ENCODE data around the gene TBPL2.
"Not testable (repeated sequence)": the region's sequence is repeated elsewhere in the genome, so short reads cannot be mapped to it uniquely, and the experiment has no call there.

Gene TBPL2

GRCh38 chr14:55440385-55440784, at the start of gene TBPL2:
Gene TBPL2 (minus strand): TSS chr14:55440616. CDS start chr14:55440449, 167 bp downstream.
- no peak for DNase-seq

- no peak for DNase-seq
These were observed 47.8 kb upstream of the TBPL2 start for GRCh38 chr14:55488204-55488603.

- DNase-seq = no peak
These were observed 42.7 kb upstream of the TBPL2 start for GRCh38 chr14:55482936-55483605.

- no peak for DNase-seq
These were observed 41.4 kb upstream of the TBPL2 start for GRCh38 chr14:55481769-55482168.

GRCh38 chr14:55477680-55478079, 37.3 kb upstream of the TBPL2 start:
- DNase-seq = no peak

- DNase-seq = not testable (repeated sequence)
These were observed 36.0 kb upstream of the TBPL2 start for GRCh38 chr14:55476448-55476847.

- no peak for DNase-seq
These were observed 33.4 kb upstream of the TBPL2 start for GRCh38 chr14:55473786-55474185.

- no peak for DNase-seq
These were observed 29.6 kb upstream of the TBPL2 start for GRCh38 chr14:55470025-55470424.

GRCh38 chr14:55467307-55467706, 26.9 kb upstream of the TBPL2 start:
- no peak for DNase-seq

GRCh38 chr14:55458800-55459515, 18.5 kb upstream of the TBPL2 start:
- DNase-seq = no peak

GRCh38 chr14:55457496-55457895, 17.1 kb upstream of the TBPL2 start:
- no peak for DNase-seq

GRCh38 chr14:55456411-55456810, 16.0 kb upstream of the TBPL2 start:
- not testable (repeated sequence) for DNase-seq

GRCh38 chr14:55454264-55455002, 14.0 kb upstream of the TBPL2 start:
- DNase-seq = no peak

- DNase-seq = no peak
These were observed 11.5 kb upstream of the TBPL2 start for GRCh38 chr14:55451950-55452349.

GRCh38 chr14:55451398-55451797, 11.0 kb upstream of the TBPL2 start:
- DNase-seq = no peak

- no peak for DNase-seq
These were observed 10.6 kb upstream of the TBPL2 start for GRCh38 chr14:55450987-55451386.

- no peak for DNase-seq
These were observed 10.1 kb upstream of the TBPL2 start for GRCh38 chr14:55450539-55450938.

- no peak for DNase-seq
These were observed 9.7 kb upstream of the TBPL2 start for GRCh38 chr14:55450124-55450523.

GRCh38 chr14:55449116-55449515, 8.7 kb upstream of the TBPL2 start:
- DNase-seq = no peak

- no peak for DNase-seq
These were observed 7.8 kb upstream of the TBPL2 start for GRCh38 chr14:55448141-55448614.

- DNase-seq = no peak
These were observed 6.4 kb upstream of the TBPL2 start for GRCh38 chr14:55446833-55447232.

- DNase-seq = peak in 1 of 2 donors; percentile 39
These were observed 5.8 kb upstream of the TBPL2 start for GRCh38 chr14:55446127-55446736.

GRCh38 chr14:55441286-55441685, 870 bp upstream of the TBPL2 start:
- DNase-seq = no peak

All from hippocampal formation (tissue), 2 donors.